Liver (tissue), 9 donors: ENCODE results near the gene COL5A1. TPM values are rescaled to one million over a fixed set of nuclear protein-coding genes. Genes with fewer than 3 reads are reported as not detected.

ENCODE experiments used
- DNase-seq: peaks from one replicate; pipeline ENCODE4 v3.0.0-alpha.2; 2017; ENCODE audit warnings: low spot score
- H3K27ac ChIP-seq, 2 donors: one replicate each; pipeline ENCODE4 v1.7.0; 2013; ENCODE audit warnings: inconsistent platforms in 2 of 2, low read length in 2 of 2, control low read depth in 1 of 2, low read depth in 1 of 2, mild to moderate bottlenecking in 1 of 2
- H3K27me3 ChIP-seq, 4 donors: one replicate each; pipeline versions ENCODE4 v1.6.1 to v1.7.0; 2013; ENCODE audit warnings: low read length in 3 of 4, inconsistent platforms in 1 of 4, mild to moderate bottlenecking in 1 of 4, moderate library complexity in 1 of 4; ENCODE audit not compliant: control insufficient read depth in 4 of 4, insufficient read depth in 4 of 4
- H3K36me3 ChIP-seq, 4 donors: one replicate each; pipeline versions ENCODE4 v1.6.1 to v1.7.0; 2013; ENCODE audit warnings: low read length in 3 of 4, mild to moderate bottlenecking in 3 of 4, low read depth in 1 of 4, moderate library complexity in 1 of 4; ENCODE audit not compliant: control insufficient read depth in 4 of 4, insufficient read depth in 3 of 4
- H3K4me1 ChIP-seq, 4 donors: one replicate each; pipeline versions ENCODE4 v1.6.1 to v1.7.0; 2013; ENCODE audit warnings: low read length in 3 of 4, mild to moderate bottlenecking in 3 of 4, moderate library complexity in 1 of 4; ENCODE audit not compliant: control insufficient read depth in 4 of 4, insufficient read depth in 4 of 4
- H3K4me3 ChIP-seq, 3 donors: one replicate each; pipeline versions ENCODE4 v1.6.1 to v1.7.0; 2013; ENCODE audit warnings: low read length in 3 of 3, control low read depth in 1 of 3, low read depth in 1 of 3, mild to moderate bottlenecking in 1 of 3
- H3K9ac ChIP-seq, 2 donors: one replicate each; pipeline ENCODE4 v1.7.0; 2013; ENCODE audit warnings: low read length in 2 of 2, mild to moderate bottlenecking in 2 of 2, moderate library complexity in 2 of 2, control low read depth in 1 of 2, low read depth in 1 of 2
- H3K9me3 ChIP-seq, 4 donors: one replicate each; pipeline versions ENCODE4 v1.6.1 to v1.7.0; 2013; ENCODE audit warnings: low read length in 3 of 4; ENCODE audit not compliant: control insufficient read depth in 4 of 4
- CTCF ChIP-seq: fragments of 150-350 bp; IDR thresholded peaks from 2 replicates; pipeline ENCODE4 v1.5.1; 2017; ENCODE audit warnings: improper control_type of control experiment, low read depth, low read length; ENCODE audit not compliant: missing input control
- HNF4A ChIP-seq, 2 donors: conservative IDR thresholded peaks; 2 replicates each; pipeline ENCODE4 v1.6.1; 2016; ENCODE audit warnings: antibody characterized with exemption in 2 of 2, mild to moderate bottlenecking in 2 of 2
- HNF4G ChIP-seq: IDR thresholded peaks from 2 replicates; pipeline ENCODE4 v1.6.1; 2016; ENCODE audit warnings: antibody characterized with exemption
- JUND ChIP-seq, 2 donors: IDR thresholded peaks; 2 replicates each; pipeline ENCODE4 v1.6.1; 2016; ENCODE audit warnings: antibody characterized with exemption in 2 of 2
- MAX ChIP-seq: IDR thresholded peaks from 2 replicates; pipeline ENCODE4 v1.6.1; 2016; ENCODE audit warnings: antibody characterized with exemption
- NR2F2 ChIP-seq: IDR thresholded peaks from 2 replicates; pipeline ENCODE4 v1.6.1; 2016; ENCODE audit warnings: antibody characterized with exemption
- RAD21 ChIP-seq, 2 donors: IDR thresholded peaks; 2 replicates each; pipeline ENCODE4 v1.6.1; 2016; ENCODE audit warnings: antibody characterized with exemption in 2 of 2, mild to moderate bottlenecking in 2 of 2
- REST ChIP-seq: IDR thresholded peaks from 2 replicates; pipeline ENCODE4 v1.6.1; 2016; ENCODE audit warnings: antibody characterized with exemption, mild to moderate bottlenecking
- RXRA ChIP-seq, 2 donors: IDR thresholded peaks; 2 replicates each; pipeline ENCODE4 v1.6.1; 2017 to 2018; ENCODE audit warnings: antibody characterized with exemption in 2 of 2, mild to moderate bottlenecking in 1 of 2
- TAF1 ChIP-seq: conservative IDR thresholded peaks from 2 replicates; pipeline ENCODE4 v1.6.1; 2016; ENCODE audit warnings: antibody characterized with exemption, mild to moderate bottlenecking
- YY1 ChIP-seq: IDR thresholded peaks from 2 replicates; pipeline ENCODE4 v1.6.1; 2016; ENCODE audit warnings: antibody characterized with exemption, mild to moderate bottlenecking
- ZBTB33 ChIP-seq: IDR thresholded peaks from 2 replicates; pipeline ENCODE4 v1.6.1; 2016; ENCODE audit warnings: antibody characterized with exemption
- WGBS: extraction: QIAGEN DNeasy Blood & Tissue Kit; methylation state at CpG from one replicate; pipeline ENCODE4 v1.1.7; 2013; 5-methylcytosine and 5-hydroxymethylcytosine counted together
- polyA plus RNA-seq, 2 donors: library from polyadenylated mRNA; stranded (reverse) in 1 of 2; unstranded in 1 of 2; fragments of 200-250 nt in 1 of 2; fragments of >200 nt in 1 of 2; fragmentation: Nextera tagmentation in 1 of 2; extraction: Ambion mirVana in 1 of 2; gene quantifications; one replicate each; pipeline versions ENCODE4 v1.2.1 to v1.2.3, GENCODE V29; 2013 to 2015
- total RNA-seq, 2 donors: library from RNA; depleted of rRNA; stranded (reverse); fragments of >200 nt; gene quantifications; one replicate each; pipeline ENCODE4 v1.2.3, GENCODE V29; 2014
- donor health status: healthy.
- donor health status: healthy.
- donor health status: healthy.
- donor health status: healthy.
- donor health status: healthy.

The COL5A1 gene
- total and polyA plus RNA-seq, 4 donors = 0.67 to 15.6 (median 11.2) TPM

- Histone ChIP-seq H3K4me1 (no peaks in the 10 kb centered on the region), H3K36me3 (no peaks in the 10 kb centered on the region), H3K4me3 (no peak overlapping the region), H3K9ac (no peak overlapping the region), H3K27ac (peak overlapping the region; percentile 34 to 36), H3K9me3 (no peaks in the 10 kb centered on the region), H3K27me3 (peaks cover 0 to 2% (median under 1%) of the 10 kb centered on the region in 4 donors)
- peak; percentile 40 for TF ChIP-seq REST
- no peak for TF ChIP-seq YY1
- TF ChIP-seq HNF4G = no peak
- TF ChIP-seq MAX = no peak
- no peak for TF ChIP-seq RAD21 (IDR thresholded peaks at IDR 0.05)
- peak; percentile 48 to 65 for TF ChIP-seq RXRA (IDR thresholded peaks at IDR 0.05)
- TF ChIP-seq NR2F2 = peak; percentile 92
- no peak for TF ChIP-seq CTCF
- DNase-seq = no peak
- 73% methylated on average over 20 of the region's 20 CpGs for WGBS
These were observed 94.0 kb downstream of the COL5A1 start for GRCh38 chr9:134735441-134736175.

- no peaks in the 10 kb centered on the region for H3K9me3 ChIP-seq
- H3K9ac ChIP-seq = no peak overlapping the region
- H3K36me3 ChIP-seq = no peaks in the 10 kb centered on the region
- no peak overlapping the region for H3K27ac ChIP-seq
- 78% methylated on average over 18 of the region's 18 CpGs for WGBS
- TF ChIP-seq JUND (IDR thresholded peaks at IDR 0.05) (no peak), ZBTB33 (no peak), MAX (no peak), HNF4G (no peak), RXRA (IDR thresholded peaks at IDR 0.05) (no peak), NR2F2 (no peak), TAF1 (no peak), HNF4A (conservative IDR thresholded peaks at IDR 0.05) (no peak), REST (no peak)
- H3K4me3 ChIP-seq = no peak overlapping the region
- H3K27me3 ChIP-seq = peaks cover 0 to 2% (median under 1%) of the 10 kb centered on the region in 4 donors
- DNase-seq = no peak
- no peaks in the 10 kb centered on the region for H3K4me1 ChIP-seq
These were observed 95.3 kb downstream of the COL5A1 start for GRCh38 chr9:134736791-134737497.
